H1 (cell line): ENCODE results near the gene FOXN3. TPM values are rescaled to one million over a fixed set of nuclear protein-coding genes. Genes with fewer than 3 reads are reported as not detected.

Source experiments
- CTCF ChIA-PET: fragments of 300-600 bp; sonication (Branson Sonifier 250); formaldehyde crosslinking; loops from one replicate; lab custom pipeline; 2021; ENCODE audit not compliant: partially characterized antibody; lab: Charles Lee
- POLR2A ChIA-PET: fragments of 300-600 bp; sonication (Branson Sonifier 250); formaldehyde crosslinking; loops from one replicate; lab custom pipeline; 2021; ENCODE audit warnings: inconsistent platforms; ENCODE audit not compliant: partially characterized antibody; lab: Charles Lee
- DNase-seq, 2 experiments: peaks; one replicate each; pipeline versions ENCODE4 v3.0.0 to v3.0.0-alpha.2; 2010 to 2022; ENCODE audit warnings: low spot score in 2 of 2, low read depth in 1 of 2, mixed read lengths in 1 of 2
- FAIRE-seq: peaks from 2 replicates; lab custom pipeline; 2011; peaks lifted over from hg19 to GRCh38; lab: Jason Lieb, UNC
- H2AFZ ChIP-seq: 2 replicates; pipeline ENCODE4 v1.8.1; 2012; ENCODE audit warnings: low read length, inconsistent platforms
- H2AK5ac ChIP-seq: 2 replicates; pipeline ENCODE4 v1.6.1; 2013; ENCODE audit warnings: low read depth, low read length
- H2BK120ac ChIP-seq: replicated peaks from 2 replicates; pipeline ENCODE3; 2013; ENCODE audit warnings: low read depth, low read length, inconsistent platforms
- H2BK12ac ChIP-seq: 2 replicates; pipeline ENCODE4 v1.6.1; 2013; ENCODE audit warnings: low read depth, low read length
- H2BK15ac ChIP-seq: 2 replicates; pipeline ENCODE4 v1.6.1; 2013; ENCODE audit warnings: low read length
- H2BK20ac ChIP-seq: 2 replicates; pipeline ENCODE4 v1.6.1; 2013; ENCODE audit warnings: low read length
- H2BK5ac ChIP-seq: 2 replicates; pipeline ENCODE4 v1.6.1; 2013; ENCODE audit warnings: low read depth, low read length
- H3K14ac ChIP-seq: 2 replicates; pipeline ENCODE4 v1.6.1; 2013; ENCODE audit warnings: inconsistent platforms; ENCODE audit not compliant: insufficient read length
- H3K18ac ChIP-seq: 2 replicates; pipeline ENCODE4 v1.6.1; 2013; ENCODE audit warnings: low read length; ENCODE audit errors: extremely low read depth
- H3K23ac ChIP-seq: 2 replicates; pipeline ENCODE4 v1.6.1; 2013; ENCODE audit warnings: inconsistent platforms; ENCODE audit not compliant: insufficient read length
- H3K23me2 ChIP-seq: 2 replicates; pipeline ENCODE4 v1.6.1; 2013; ENCODE audit warnings: low read depth, low read length
- H3K27ac ChIP-seq: 2 replicates; pipeline ENCODE4 v1.6.1; 2011; ENCODE audit warnings: low read depth, low read length, inconsistent platforms
- H3K27me3 ChIP-seq, 4 experiments: replicated peaks in 1 of 4; 1 replicate in 1 of 4; 2 replicates in 3 of 4; pipeline versions ENCODE4 v1.6.1 to v1.8.1; 2011 to 2013; ENCODE audit warnings: low read length in 3 of 4, mild to moderate bottlenecking in 3 of 4, inconsistent platforms in 2 of 4, mixed read lengths in 2 of 4, moderate library complexity in 1 of 4; ENCODE audit not compliant: control insufficient read depth in 3 of 4, insufficient read depth in 3 of 4; ENCODE audit errors: extremely low read depth in 1 of 4
- H3K36me3 ChIP-seq, 4 experiments: 2 replicates each; pipeline versions ENCODE4 v1.6.1 to v1.8.1; 2011 to 2013; ENCODE audit warnings: mild to moderate bottlenecking in 4 of 4, low read length in 3 of 4, moderate library complexity in 2 of 4, control low read depth in 1 of 4, inconsistent platforms in 1 of 4; ENCODE audit not compliant: insufficient read depth in 4 of 4, control insufficient read depth in 2 of 4
- H3K4ac ChIP-seq: replicated peaks from 2 replicates; pipeline ENCODE3; 2013; ENCODE audit warnings: low read length, low read depth, mixed read lengths, inconsistent platforms; ENCODE audit not compliant: insufficient read length
- H3K4me1 ChIP-seq, 4 experiments: replicated peaks in 1 of 4; 1 replicate in 1 of 4; 2 replicates in 3 of 4; pipeline versions ENCODE4 v1.6.1 to v1.8.1; 2011 to 2013; ENCODE audit warnings: low read length in 3 of 4, inconsistent platforms in 2 of 4, mixed read lengths in 1 of 4; ENCODE audit not compliant: insufficient read depth in 4 of 4, control insufficient read depth in 3 of 4
- H3K4me2 ChIP-seq, 2 experiments: 2 replicates each; pipeline versions ENCODE4 v1.6.1 to v1.8.1; 2011 to 2013; ENCODE audit warnings: low read depth in 2 of 2, low read length in 2 of 2, control low read depth in 1 of 2, inconsistent platforms in 1 of 2, mild to moderate bottlenecking in 1 of 2; ENCODE audit not compliant: insufficient read depth in 1 of 2
- H3K4me3 ChIP-seq, 4 experiments: fragments of 200-600, 300-600 bp in 1 of 4; sonication (generic), shearing (Covaris generic), sonication (Bioruptor Twin) in 1 of 4; 2 replicates each; pipeline versions ENCODE4 v1.5.1 to v1.8.1; 2011 to 2016; ENCODE audit warnings: low read length in 4 of 4, low read depth in 3 of 4, control low read depth in 2 of 4, inconsistent platforms in 2 of 4, mild to moderate bottlenecking in 2 of 4, mixed read lengths in 1 of 4, moderate library complexity in 1 of 4; ENCODE audit not compliant: insufficient read depth in 2 of 4; ENCODE audit errors: extremely low read depth in 1 of 4
- H3K56ac ChIP-seq: replicated peaks from 2 replicates; pipeline ENCODE3; 2013; ENCODE audit warnings: low read depth, mild to moderate bottlenecking, mixed read lengths, low read length, inconsistent platforms; ENCODE audit not compliant: insufficient read length
- H3K79me1 ChIP-seq: 2 replicates; pipeline ENCODE4 v1.6.1; 2013; ENCODE audit warnings: low read depth, low read length, control low read depth
- H3K79me2 ChIP-seq, 2 experiments: 2 replicates each; pipeline versions ENCODE4 v1.6.1 to v1.8.1; 2012 to 2013; ENCODE audit warnings: low read length in 2 of 2, mild to moderate bottlenecking in 2 of 2, inconsistent platforms in 1 of 2; ENCODE audit not compliant: insufficient read depth in 2 of 2, control insufficient read depth in 1 of 2
- H3K9ac ChIP-seq, 4 experiments: replicated peaks in 1 of 4; 1 replicate in 1 of 4; 2 replicates in 3 of 4; pipeline versions ENCODE4 v1.6.1 to v1.8.1; 2011 to 2013; ENCODE audit warnings: low read depth in 3 of 4, low read length in 3 of 4, control low read depth in 2 of 4, mild to moderate bottlenecking in 2 of 4, moderate library complexity in 2 of 4, inconsistent platforms in 1 of 4; ENCODE audit errors: extremely low read depth in 1 of 4
- H3K9me3 ChIP-seq, 2 experiments: 2 replicates each; pipeline versions ENCODE4 v1.6.1 to v1.8.1; 2012 to 2013; ENCODE audit warnings: mild to moderate bottlenecking in 2 of 2, moderate library complexity in 2 of 2, control low read depth in 1 of 2, inconsistent platforms in 1 of 2, low read depth in 1 of 2, low read length in 1 of 2, mixed read lengths in 1 of 2; ENCODE audit not compliant: insufficient read depth in 2 of 2
- H4K20me1 ChIP-seq, 2 experiments: replicated peaks in 1 of 2; 2 replicates each; pipeline versions ENCODE3 to v1.8.1; 2011 to 2013; ENCODE audit warnings: inconsistent platforms in 2 of 2, low read length in 2 of 2, mild to moderate bottlenecking in 1 of 2; ENCODE audit not compliant: insufficient read depth in 2 of 2, control insufficient read depth in 1 of 2
- H4K5ac ChIP-seq: 2 replicates; pipeline ENCODE4 v1.6.1; 2013; ENCODE audit warnings: low read length, low read depth, mixed read lengths, inconsistent platforms; ENCODE audit not compliant: insufficient read length
- H4K8ac ChIP-seq: 2 replicates; pipeline ENCODE4 v1.8.0; 2013; ENCODE audit warnings: mild to moderate bottlenecking, moderate library complexity, low read length, inconsistent platforms; ENCODE audit not compliant: insufficient read depth; ENCODE audit errors: extremely low read depth
- H4K91ac ChIP-seq: replicated peaks from 2 replicates; pipeline ENCODE3; 2013; ENCODE audit warnings: low read length, mixed read lengths, inconsistent platforms; ENCODE audit not compliant: insufficient read length
- CBX5 ChIP-seq: fragments of 300-800, 300-1000 bp; sonication (generic); IDR thresholded peaks from 2 replicates; pipeline ENCODE4 v1.7.1; 2016; ENCODE audit warnings: antibody characterized with exemption, low read length, low read depth
- POLR2A ChIP-seq, 2 experiments: IDR thresholded peaks; 1 replicate in 1 of 2; 2 replicates in 1 of 2; pipeline ENCODE4 v1.6.1; 2011; ENCODE audit warnings: low read depth in 2 of 2, low read length in 2 of 2, mild to moderate bottlenecking in 2 of 2; ENCODE audit errors: control extremely low read depth in 1 of 2
- RAD21 ChIP-seq, 2 experiments: IDR thresholded peaks in 1 of 2; conservative IDR thresholded peaks in 1 of 2; 2 replicates each; pipeline ENCODE4 v1.6.1; 2011; ENCODE audit warnings: low read depth in 2 of 2, low read length in 2 of 2, improper control_type of control experiment in 1 of 2, inconsistent platforms in 1 of 2, mild to moderate bottlenecking in 1 of 2, moderate library complexity in 1 of 2
- whole genome bisulfite sequencing, 2 experiments: shearing (Covaris generic) in 1 of 2; methylation state at CpG; one replicate each; pipeline versions ENCODE4 v1.1.6 to v1.1.7; 2013 to 2015; ENCODE audit warnings: low lambda C conversion rate in 2 of 2, mixed read lengths in 2 of 2, inconsistent platforms in 1 of 2, low coverage in 1 of 2, missing lambda C conversion rate in 1 of 2; ENCODE audit not compliant: insufficient replicate concordance in 2 of 2, insufficient coverage in 1 of 2, insufficient read length in 1 of 2; ENCODE audit errors: extremely low coverage in 1 of 2, missing lambda C conversion rate in 1 of 2; 5-methylcytosine and 5-hydroxymethylcytosine counted together
- polyA plus RNA-seq, 7 experiments: library from polyadenylated mRNA; depleted of rRNA in 3 of 7; stranded (reverse) in 5 of 7; unstranded in 2 of 7; fragments of >200 nt in 5 of 7; fragments of 200-250 nt in 2 of 7; gene quantifications; 1 replicate in 5 of 7; 2 replicates in 1 of 7; 4 replicates in 1 of 7; pipeline versions ENCODE4 v1.2.1 to v1.2.3, GENCODE V29; 2011 to 2013; ENCODE audit warnings: missing spikeins in 2 of 7, mixed read lengths in 2 of 7
- total RNA-seq: library from RNA; stranded (reverse); fragmentation: NEBNext Ultra II Directional; extraction: Animal tissue kit (Norgen Biotek cat#: 25700); gene quantifications from 2 replicates; pipeline ENCODE4 v1.2.1, GENCODE V29; 2021
- TF ChIP-seq, protein P1 (sequence below), 3 experiments: IDR thresholded peaks; 1 replicate in 2 of 3; 2 replicates in 1 of 3; pipeline versions ENCODE4 v1.5.1 to v1.6.1; 2011; ENCODE audit warnings: low read length in 3 of 3, mild to moderate bottlenecking in 3 of 3, inconsistent platforms in 2 of 3, low read depth in 1 of 3, moderate library complexity in 1 of 3; ENCODE audit not compliant: insufficient read depth in 1 of 3; ENCODE audit errors: control extremely low read depth in 1 of 3
- TF ChIP-seq, protein P2 (sequence below): IDR thresholded peaks from 2 replicates; pipeline ENCODE4 v1.6.1; 2012; ENCODE audit warnings: inconsistent platforms

FOXN3 gene
- total and polyA plus RNA-seq, 2 of the 8 experiments (the other 6 are each of a cell fraction or from before 2014, with no cell fraction given): 52.6 to 178 TPM

DNA sequence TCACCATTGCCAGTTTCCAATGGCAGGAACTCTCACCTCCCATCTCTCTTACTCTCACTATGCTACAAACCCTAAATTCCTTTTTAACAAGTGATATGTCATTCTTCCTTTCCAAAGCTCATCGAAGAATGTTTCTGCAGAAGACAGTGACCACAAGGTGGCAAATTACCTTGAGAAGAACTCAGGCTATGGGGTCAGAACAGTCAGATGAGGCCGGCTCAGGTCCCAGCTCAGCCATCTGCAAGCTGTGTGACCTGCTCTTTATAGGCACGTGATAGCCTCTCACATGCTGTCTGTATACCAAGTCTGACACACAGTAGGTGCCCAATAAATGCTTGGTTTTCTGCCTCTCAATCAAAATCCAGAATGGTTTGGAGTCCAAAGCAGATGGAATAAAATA, 80.7 kb downstream of the FOXN3 start:
- no peak overlapping the region for H4K8ac ChIP-seq
- peaks cover 5% of the 10 kb centered on the region for H3K79me1 ChIP-seq
- no peaks in the 10 kb centered on the region for H3K23me2 ChIP-seq
- no peak overlapping the region for H2BK20ac ChIP-seq
- H3K27ac ChIP-seq: 0 out of 2 replicates have a peak overlapping the region, but pooled peaks have one; percentile 0
- peaks cover 0 to 7% (median 0%) of the 10 kb centered on the region in 4 experiments; a peak in 1 of 8 replicates for H3K36me3 ChIP-seq
- ChIA-PET CTCF (interaction anchor here (0.6 to 1.5 kb wide), 9 partner anchors 10 to 577 kb away, joined by 3 to 5 read pairs (median 3); no protein-coding TSS in a partner anchor), POLR2A (interaction anchor here (1.4 kb wide), 2 partner anchors 8 to 12 kb away, joined by 5 to 7 read pairs; no protein-coding TSS in a partner anchor)
- DNase-seq: no peak
- no peak overlapping the region for H2AFZ ChIP-seq
- no peak overlapping the region for H3K4ac ChIP-seq
- H3K27me3 ChIP-seq: no peaks in the 10 kb centered on the region
- no peak overlapping the region for H3K4me2 ChIP-seq
- no peak overlapping the region for H3K23ac ChIP-seq
- no peak overlapping the region for H2BK12ac ChIP-seq
- no peaks in the 10 kb centered on the region for H3K9me3 ChIP-seq
- no peak overlapping the region for H3K9ac ChIP-seq
- no peak overlapping the region for H3K18ac ChIP-seq
- peaks cover 6 to 21% (median 14%) of the 10 kb centered on the region in 4 experiments for H3K4me1 ChIP-seq
- no peak overlapping the region for H2BK5ac ChIP-seq
- no peak overlapping the region for H3K4me3 ChIP-seq
- H4K5ac ChIP-seq: no peak overlapping the region
- H4K91ac ChIP-seq: no peak overlapping the region
- TF ChIP-seq RAD21 (IDR thresholded peaks at IDR 0.05 in 1 of 2, conservative IDR thresholded peaks at IDR 0.05 in 1 of 2; ENCODE audit: low read depth in 2 of 2, low read length in 2 of 2): peak; percentile 22 to 49
- TF ChIP-seq, protein P1, sequence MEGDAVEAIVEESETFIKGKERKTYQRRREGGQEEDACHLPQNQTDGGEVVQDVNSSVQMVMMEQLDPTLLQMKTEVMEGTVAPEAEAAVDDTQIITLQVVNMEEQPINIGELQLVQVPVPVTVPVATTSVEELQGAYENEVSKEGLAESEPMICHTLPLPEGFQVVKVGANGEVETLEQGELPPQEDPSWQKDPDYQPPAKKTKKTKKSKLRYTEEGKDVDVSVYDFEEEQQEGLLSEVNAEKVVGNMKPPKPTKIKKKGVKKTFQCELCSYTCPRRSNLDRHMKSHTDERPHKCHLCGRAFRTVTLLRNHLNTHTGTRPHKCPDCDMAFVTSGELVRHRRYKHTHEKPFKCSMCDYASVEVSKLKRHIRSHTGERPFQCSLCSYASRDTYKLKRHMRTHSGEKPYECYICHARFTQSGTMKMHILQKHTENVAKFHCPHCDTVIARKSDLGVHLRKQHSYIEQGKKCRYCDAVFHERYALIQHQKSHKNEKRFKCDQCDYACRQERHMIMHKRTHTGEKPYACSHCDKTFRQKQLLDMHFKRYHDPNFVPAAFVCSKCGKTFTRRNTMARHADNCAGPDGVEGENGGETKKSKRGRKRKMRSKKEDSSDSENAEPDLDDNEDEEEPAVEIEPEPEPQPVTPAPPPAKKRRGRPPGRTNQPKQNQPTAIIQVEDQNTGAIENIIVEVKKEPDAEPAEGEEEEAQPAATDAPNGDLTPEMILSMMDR (IDR thresholded peaks at IDR 0.05; ENCODE audit: control extremely low read depth in 1 of 3, insufficient read depth in 1 of 3, low read depth in 1 of 3, low read length in 3 of 3): peak in 1 of 3 experiments; percentile 44; a peak in 1 of 4 replicates
- no peak for TF ChIP-seq CBX5
- TF ChIP-seq POLR2A (IDR thresholded peaks at IDR 0.05; ENCODE audit: control extremely low read depth in 1 of 2, low read depth in 2 of 2, low read length in 2 of 2): no peak
- TF ChIP-seq, protein P2, sequence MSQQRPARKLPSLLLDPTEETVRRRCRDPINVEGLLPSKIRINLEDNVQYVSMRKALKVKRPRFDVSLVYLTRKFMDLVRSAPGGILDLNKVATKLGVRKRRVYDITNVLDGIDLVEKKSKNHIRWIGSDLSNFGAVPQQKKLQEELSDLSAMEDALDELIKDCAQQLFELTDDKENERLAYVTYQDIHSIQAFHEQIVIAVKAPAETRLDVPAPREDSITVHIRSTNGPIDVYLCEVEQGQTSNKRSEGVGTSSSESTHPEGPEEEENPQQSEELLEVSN: no peak
- TF ChIP-seq, all 59 proteins: peak for 2
- no peak overlapping the region for H3K14ac ChIP-seq
- peaks cover 1 to 2% of the 10 kb centered on the region in 2 experiments for H4K20me1 ChIP-seq
- H2BK15ac ChIP-seq: no peak overlapping the region
- FAIRE-seq: no peak
- no peak overlapping the region for H2BK120ac ChIP-seq
- peaks cover 0 to 87% of the 10 kb centered on the region in 2 experiments; a peak in 3 of 4 replicates for H3K79me2 ChIP-seq
- H2AK5ac ChIP-seq: no peak overlapping the region
- 86% methylated on average over 3 of the region's 3 CpGs; no CpG with 5 or more reads in 1 of the 2 experiments for WGBS, 2 experiments
- no peak overlapping the region for H3K56ac ChIP-seq
